Activated naive CD8-positive, alpha-beta T cell treated with anti-CD3 and anti-CD28 coated beads, Interleukin-2, amount 10 ng/mL, durations not matched to agents 7 days and 5 days (primary cell): ENCODE data around the gene ENOX2. TPM values are rescaled to one million over a fixed set of nuclear protein-coding genes. Genes with fewer than 3 reads are reported as not detected.

Source experiments
- ATAC-seq: fragments of 150-1000 bp; cut with Tn5 transposase; one replicate; pipeline ENCODE4 v1.10.0; 2021; ENCODE audit warnings: low read depth, moderate library complexity
- POLR2A ChIA-PET: fragments of 350-600 bp; sonication (Branson Sonifier 250); formaldehyde crosslinking; loops from one replicate; lab custom pipeline; 2021; ENCODE audit warnings: antibody characterized with exemption; lab: Charles Lee
- DNase-seq: peaks from one replicate; pipeline ENCODE4 v3.0.0; 2021
- H3K27ac Mint-ChIP-seq: one replicate; pipeline ENCODE4 v1.8.0; 2022; ENCODE audit warnings: mild to moderate bottlenecking, mixed read lengths
- H3K27me3 Mint-ChIP-seq: one replicate; pipeline ENCODE4 v1.8.0; 2022; ENCODE audit warnings: mild to moderate bottlenecking, moderate library complexity, mixed read lengths
- H3K36me3 Mint-ChIP-seq: one replicate; pipeline ENCODE4 v1.8.0; 2021; ENCODE audit warnings: mild to moderate bottlenecking, mixed read lengths
- H3K4me1 Mint-ChIP-seq: one replicate; pipeline ENCODE4 v1.8.0; 2021; ENCODE audit warnings: mixed read lengths
- H3K4me3 Mint-ChIP-seq: one replicate; pipeline ENCODE4 v1.8.0; 2022; ENCODE audit warnings: mild to moderate bottlenecking, moderate library complexity, mixed read lengths
- H3K9me3 Mint-ChIP-seq: one replicate; pipeline ENCODE4 v1.8.0; 2021; ENCODE audit warnings: mixed read lengths
- total RNA-seq, 2 experiments: library from RNA; stranded (reverse); gene quantifications; one replicate each; pipeline ENCODE4 v1.2.3, GENCODE V29; 2021

The ENOX2 gene
- total RNA-seq, 2 experiments from 2014 or later = 11.4 to 13.1 TPM

DNA sequence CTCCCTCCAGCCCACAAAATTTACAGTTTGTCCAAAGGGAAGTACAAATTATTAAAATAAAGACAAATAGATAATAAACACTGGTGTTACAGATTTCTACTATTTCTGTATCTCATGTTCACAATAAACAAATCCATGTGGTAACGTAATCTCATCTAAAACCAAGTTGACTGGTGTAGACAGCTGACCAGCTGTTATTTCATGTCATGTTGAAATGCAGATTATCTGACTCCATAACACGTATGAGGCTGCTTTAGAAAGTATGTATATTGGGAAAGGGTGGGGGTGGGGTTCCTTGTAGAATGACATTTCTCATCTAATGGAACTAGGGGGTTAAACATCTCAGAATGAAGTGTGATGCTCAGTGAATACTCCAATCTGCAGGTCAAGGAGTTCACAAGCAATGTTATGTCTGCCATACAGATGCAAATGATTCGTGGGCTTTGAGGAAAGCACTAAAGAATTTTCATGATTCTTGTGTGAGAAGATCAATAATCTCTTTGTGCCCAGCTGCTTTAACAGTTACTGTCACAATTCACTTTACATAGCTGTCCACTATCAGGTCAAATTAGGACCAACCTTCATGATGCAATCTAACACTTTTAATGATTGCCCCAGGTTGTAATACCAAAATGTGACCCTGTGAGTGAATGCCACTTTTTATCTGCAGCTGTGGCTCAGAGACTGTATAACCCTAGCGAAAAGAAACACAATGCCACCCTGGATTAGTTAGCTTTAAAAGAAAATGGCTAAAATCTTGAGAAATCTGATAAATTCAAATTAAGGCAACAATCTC, 114.0 kb downstream of the ENOX2 start:
- no peak for DNase-seq
- Mint-ChIP-seq H3K4me1 (no peaks in the 10 kb centered on the region), H3K27me3 (no peaks in the 10 kb centered on the region), H3K9me3 (no peaks in the 10 kb centered on the region), H3K27ac (no peak overlapping the region), H3K4me3 (no peak overlapping the region), H3K36me3 (no peaks in the 10 kb centered on the region)
- POLR2A ChIA-PET = no interaction called here
- no peak for ATAC-seq

DNA sequence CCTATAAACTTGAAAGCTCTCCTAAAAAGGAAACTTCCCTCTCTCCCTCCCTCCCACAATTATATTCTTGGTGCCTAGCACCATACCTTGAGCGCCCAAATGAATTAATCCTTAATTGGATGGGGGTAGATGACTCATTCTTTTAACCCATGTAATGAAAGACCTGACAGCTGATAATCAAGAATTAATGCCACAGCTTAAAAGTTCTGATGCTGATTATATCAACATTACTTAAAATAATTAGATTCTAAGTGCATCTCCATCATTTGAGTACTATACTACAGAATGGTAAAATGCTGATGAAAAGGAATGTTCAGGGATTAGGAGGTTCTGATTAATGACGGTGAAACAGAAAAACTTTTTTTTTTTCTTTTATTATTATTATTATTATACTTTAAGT, 117.0 kb downstream of the ENOX2 start:
- Mint-ChIP-seq H3K4me1 (no peaks in the 10 kb centered on the region), H3K27ac (no peak overlapping the region), H3K36me3 (no peaks in the 10 kb centered on the region), H3K27me3 (no peaks in the 10 kb centered on the region), H3K9me3 (no peaks in the 10 kb centered on the region), H3K4me3 (no peak overlapping the region)
- DNase-seq = no peak
- POLR2A ChIA-PET = no interaction called here
- no peak for ATAC-seq

DNA sequence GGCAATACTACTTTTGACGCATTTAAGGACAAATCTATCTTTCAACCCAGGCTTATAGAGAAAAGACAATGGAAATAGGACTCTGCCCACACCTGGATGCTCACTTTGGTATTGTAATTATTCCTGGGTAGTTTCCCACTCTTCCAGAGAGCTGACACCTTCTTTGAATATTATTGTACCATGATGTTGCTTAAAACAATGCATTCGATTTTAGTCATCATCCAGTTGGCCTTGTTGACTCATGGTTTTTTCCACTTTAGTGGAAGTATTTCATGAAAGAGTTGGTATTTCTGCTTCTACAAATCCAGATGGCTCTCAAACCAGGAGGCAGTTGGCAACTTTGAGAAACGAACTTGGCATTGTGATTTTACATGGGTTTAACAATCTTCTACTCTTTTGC, 124.2 kb downstream of the ENOX2 start:
- POLR2A ChIA-PET = no interaction called here
- Mint-ChIP-seq H3K36me3 (peaks cover 4% of the 10 kb centered on the region), H3K4me3 (no peak overlapping the region), H3K4me1 (no peaks in the 10 kb centered on the region), H3K27me3 (no peaks in the 10 kb centered on the region), H3K27ac (no peak overlapping the region), H3K9me3 (no peaks in the 10 kb centered on the region)
- DNase-seq (no peak), ATAC-seq (no peak)

DNA sequence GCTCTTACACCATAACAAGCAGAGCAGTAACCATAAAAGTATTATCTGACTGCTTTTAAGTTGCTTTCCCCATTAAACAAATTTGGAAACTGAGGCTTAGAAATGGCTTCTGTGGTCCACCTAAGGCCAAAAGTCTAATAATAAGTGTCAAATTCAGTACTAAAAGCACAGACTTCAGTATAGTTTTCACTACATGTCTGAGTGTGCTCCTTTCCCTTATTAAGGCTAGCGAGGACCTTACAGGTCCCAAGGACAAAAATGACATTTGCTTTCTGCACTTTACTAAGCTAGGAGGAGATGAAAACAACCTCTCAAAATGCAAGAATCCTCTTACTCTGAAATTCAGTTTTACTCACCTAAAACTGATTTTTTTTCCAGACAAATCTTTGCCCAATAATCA, 127.2 kb downstream of the ENOX2 start:
- DNase-seq = no peak
- Mint-ChIP-seq H3K4me1 (no peaks in the 10 kb centered on the region), H3K9me3 (no peaks in the 10 kb centered on the region), H3K36me3 (peaks cover 4% of the 10 kb centered on the region), H3K4me3 (no peak overlapping the region), H3K27ac (no peak overlapping the region), H3K27me3 (no peaks in the 10 kb centered on the region)
- no peak for ATAC-seq
- POLR2A ChIA-PET = no interaction called here

DNA sequence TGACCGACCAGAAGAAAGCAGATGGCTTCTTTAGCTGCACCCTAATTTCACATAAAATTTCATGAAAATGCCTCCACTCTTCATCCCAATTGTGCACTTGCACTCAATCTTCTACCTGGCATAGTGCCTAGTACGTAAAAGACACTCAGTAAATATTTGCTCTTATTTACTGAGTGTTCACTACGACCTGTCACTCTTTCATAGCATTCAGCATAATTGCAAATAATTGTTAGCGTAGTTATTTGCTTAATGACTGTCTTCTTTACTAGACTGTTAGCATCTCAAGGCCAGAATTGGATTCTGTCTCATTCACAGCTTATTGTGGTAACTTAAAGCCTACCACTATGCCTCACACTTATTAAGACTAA, 130.2 kb downstream of the ENOX2 start:
- Mint-ChIP-seq H3K4me1 (no peaks in the 10 kb centered on the region), H3K9me3 (no peaks in the 10 kb centered on the region), H3K27ac (no peak overlapping the region), H3K27me3 (no peaks in the 10 kb centered on the region), H3K36me3 (peaks cover 1% of the 10 kb centered on the region), H3K4me3 (no peak overlapping the region)
- DNase-seq = no peak
- POLR2A ChIA-PET = no interaction called here
- no peak for ATAC-seq

DNA sequence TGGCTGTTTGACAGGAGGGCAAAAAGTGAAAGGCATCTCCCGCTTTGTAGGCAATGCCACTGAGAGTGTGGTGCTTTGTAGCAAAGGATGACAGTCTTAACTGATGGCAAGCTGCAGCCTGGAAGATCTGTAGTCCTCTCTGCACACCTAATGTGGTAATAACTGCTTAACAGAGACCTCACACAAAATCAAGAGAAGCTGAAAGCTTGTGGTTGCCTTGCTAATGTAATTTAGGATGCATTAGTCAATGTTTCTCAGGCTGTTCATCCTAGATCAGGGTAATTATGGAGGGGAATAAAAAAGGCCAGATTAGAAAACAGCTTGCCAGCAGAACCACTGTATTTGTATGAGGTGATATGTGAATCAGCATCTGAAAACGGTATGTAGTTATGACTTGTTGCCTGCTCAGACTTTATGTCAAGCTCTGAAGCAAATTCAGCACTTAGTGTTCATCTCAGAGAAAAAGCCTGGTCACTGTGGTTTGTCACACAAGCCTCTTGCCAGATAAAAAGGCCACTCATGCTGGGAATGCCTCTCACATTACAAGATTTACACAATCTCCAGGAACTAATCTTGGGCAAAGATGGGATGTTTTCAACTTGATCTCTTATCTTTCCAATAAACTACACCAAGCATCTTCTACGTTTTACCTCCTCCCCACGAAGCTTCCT, 130.8 kb downstream of the ENOX2 start:
- no peaks in the 10 kb centered on the region for H3K27me3 Mint-ChIP-seq
- DNase-seq (no peak), ATAC-seq (no peak)
- H3K27ac Mint-ChIP-seq = no peak overlapping the region
- H3K4me1 Mint-ChIP-seq = no peaks in the 10 kb centered on the region
- H3K9me3 Mint-ChIP-seq = no peaks in the 10 kb centered on the region
- POLR2A ChIA-PET = no interaction called here
- no peak overlapping the region for H3K4me3 Mint-ChIP-seq
- peaks cover 1% of the 10 kb centered on the region for H3K36me3 Mint-ChIP-seq

DNA sequence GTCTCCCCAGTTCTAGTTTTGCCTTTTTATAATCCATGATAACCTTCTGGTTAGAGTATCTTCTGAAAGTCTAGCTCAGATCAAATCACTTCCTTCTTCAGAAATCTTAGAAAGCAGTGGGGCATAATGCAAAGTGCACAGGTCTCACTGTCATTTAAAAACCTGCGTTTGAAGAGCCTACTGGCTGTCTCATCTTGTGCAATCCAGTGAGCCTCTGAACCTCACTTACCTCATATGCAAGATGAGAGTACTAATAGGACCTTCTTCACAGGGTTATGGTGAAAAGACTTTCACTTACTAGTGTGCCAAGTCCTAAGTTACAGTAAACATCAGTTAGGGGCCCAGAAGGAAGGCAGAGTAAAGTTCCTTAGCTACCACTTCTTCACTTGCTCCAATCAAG, 131.4 kb downstream of the ENOX2 start:
- Mint-ChIP-seq H3K27me3 (no peaks in the 10 kb centered on the region), H3K4me3 (no peak overlapping the region), H3K36me3 (peaks cover 1% of the 10 kb centered on the region), H3K9me3 (no peaks in the 10 kb centered on the region), H3K27ac (no peak overlapping the region), H3K4me1 (no peaks in the 10 kb centered on the region)
- DNase-seq = no peak
- no peak for ATAC-seq
- POLR2A ChIA-PET = no interaction called here

DNA sequence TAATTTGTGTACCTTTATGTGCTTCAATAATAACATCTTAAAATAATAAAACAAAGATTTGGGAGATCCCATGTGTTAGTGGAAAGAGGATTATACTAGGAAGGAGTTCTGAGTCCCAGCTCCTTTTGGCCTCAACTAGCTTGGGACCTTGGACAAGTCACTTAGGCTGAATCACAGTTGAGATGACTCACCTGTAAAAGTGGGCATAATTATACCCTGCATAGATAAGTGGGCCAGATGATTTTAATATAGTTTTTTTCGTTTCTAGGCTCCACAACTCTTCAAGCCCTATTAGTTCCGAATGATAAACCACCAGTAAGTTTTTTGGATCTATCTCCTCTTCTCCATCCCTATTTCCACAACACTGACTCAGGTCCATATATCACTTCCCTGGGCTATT, 131.8 kb downstream of the ENOX2 start:
- Mint-ChIP-seq H3K4me3 (no peak overlapping the region), H3K9me3 (no peaks in the 10 kb centered on the region), H3K4me1 (no peaks in the 10 kb centered on the region), H3K27ac (no peak overlapping the region), H3K36me3 (peaks cover 1% of the 10 kb centered on the region), H3K27me3 (no peaks in the 10 kb centered on the region)
- DNase-seq (no peak), ATAC-seq (no peak)
- POLR2A ChIA-PET = no interaction called here

DNA sequence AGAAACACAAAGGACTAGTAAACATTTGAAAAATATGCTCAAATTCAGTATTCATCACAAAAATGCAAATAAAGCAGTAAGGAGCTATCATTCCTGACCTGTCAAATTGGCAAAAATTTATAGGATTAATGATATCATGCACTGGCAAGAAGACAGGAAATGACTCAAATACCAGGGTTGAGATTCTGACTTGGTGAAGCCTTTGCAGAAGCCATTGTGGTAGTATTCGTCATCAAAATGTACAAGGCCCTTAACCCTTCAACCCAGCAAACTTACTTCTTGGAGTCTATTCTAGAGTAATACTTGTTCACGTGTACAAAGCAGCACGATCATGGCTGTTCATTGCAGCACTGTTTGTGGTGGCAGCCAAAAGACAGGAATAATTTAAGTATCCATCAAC, 132.4 kb downstream of the ENOX2 start:
- Mint-ChIP-seq H3K4me1 (no peaks in the 10 kb centered on the region), H3K9me3 (no peaks in the 10 kb centered on the region), H3K27ac (no peak overlapping the region), H3K36me3 (no peaks in the 10 kb centered on the region), H3K27me3 (no peaks in the 10 kb centered on the region), H3K4me3 (no peak overlapping the region)
- no peak for DNase-seq
- POLR2A ChIA-PET = no interaction called here
- no peak for ATAC-seq

DNA sequence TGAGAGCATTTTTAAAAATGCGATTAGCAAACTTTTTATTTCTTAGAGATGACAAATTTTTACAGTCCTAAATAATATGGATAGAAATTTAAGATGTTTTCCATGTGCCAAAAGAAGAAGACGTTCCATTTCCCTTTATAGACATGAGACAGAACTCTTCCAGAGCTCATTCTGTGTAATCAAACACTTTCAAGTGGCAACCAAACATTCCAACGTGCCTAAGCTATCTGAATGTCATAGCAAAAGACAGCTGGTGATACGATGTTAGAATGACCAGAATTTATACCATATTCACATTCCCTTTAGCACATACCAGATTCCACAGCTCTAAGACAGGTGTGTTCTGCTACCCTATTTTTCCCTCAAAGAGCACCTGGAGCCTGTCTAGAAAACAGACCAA, 133.2 kb downstream of the ENOX2 start:
- no peak overlapping the region for H3K4me3 Mint-ChIP-seq
- no peaks in the 10 kb centered on the region for H3K4me1 Mint-ChIP-seq
- H3K9me3 Mint-ChIP-seq = no peaks in the 10 kb centered on the region
- ATAC-seq (no peak), DNase-seq (no peak)
- H3K36me3 Mint-ChIP-seq = no peaks in the 10 kb centered on the region
- H3K27ac Mint-ChIP-seq = no peak overlapping the region
- POLR2A ChIA-PET = no interaction called here
- no peaks in the 10 kb centered on the region for H3K27me3 Mint-ChIP-seq

DNA sequence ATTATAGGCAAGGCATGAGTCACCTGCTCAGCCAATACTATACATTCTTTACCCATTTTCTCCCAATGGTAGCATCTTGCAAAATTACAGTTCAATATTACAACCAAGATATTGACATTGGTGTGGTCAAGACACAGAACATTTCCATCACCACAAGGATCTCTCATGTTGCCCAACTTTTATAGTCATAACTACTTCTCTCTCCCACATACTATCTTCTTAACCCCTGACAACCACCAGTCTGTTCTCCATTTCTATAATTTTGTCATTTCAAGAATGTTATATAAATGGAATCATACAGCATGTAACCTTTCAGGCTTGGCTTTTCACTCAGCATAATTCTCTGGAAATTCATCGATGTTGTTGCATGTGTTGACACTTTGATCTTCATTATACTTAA, 144.9 kb downstream of the ENOX2 start:
- Mint-ChIP-seq H3K4me1 (no peaks in the 10 kb centered on the region), H3K27ac (no peak overlapping the region), H3K36me3 (peaks cover 3% of the 10 kb centered on the region), H3K27me3 (no peaks in the 10 kb centered on the region), H3K9me3 (no peaks in the 10 kb centered on the region), H3K4me3 (no peak overlapping the region)
- ATAC-seq (no peak), DNase-seq (no peak)
- POLR2A ChIA-PET = no interaction called here

DNA sequence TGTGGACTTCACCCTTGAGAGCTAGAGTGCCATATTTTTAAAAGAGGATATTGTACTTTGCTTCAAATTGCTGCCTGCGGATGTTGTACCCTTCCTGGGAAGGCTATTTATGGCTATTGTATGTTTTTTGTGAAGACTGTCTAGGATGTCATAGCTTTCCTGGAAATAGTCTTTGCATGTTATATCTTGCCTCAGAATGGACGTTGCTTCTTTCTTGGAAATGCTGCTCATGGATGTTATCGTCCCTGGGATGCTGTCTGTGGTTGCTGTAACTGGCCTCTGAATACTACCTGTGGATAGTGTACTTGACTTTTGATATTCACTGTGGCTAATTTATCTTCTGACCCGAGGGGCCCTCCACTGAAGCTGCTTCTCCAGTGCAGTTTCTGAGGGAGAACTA, 146.8 kb downstream of the ENOX2 start:
- Mint-ChIP-seq H3K27ac (no peak overlapping the region), H3K9me3 (no peaks in the 10 kb centered on the region), H3K4me1 (no peaks in the 10 kb centered on the region), H3K36me3 (peaks cover 1% of the 10 kb centered on the region), H3K4me3 (no peak overlapping the region), H3K27me3 (no peaks in the 10 kb centered on the region)
- ATAC-seq (no peak), DNase-seq (no peak)
- POLR2A ChIA-PET = no interaction called here

DNA sequence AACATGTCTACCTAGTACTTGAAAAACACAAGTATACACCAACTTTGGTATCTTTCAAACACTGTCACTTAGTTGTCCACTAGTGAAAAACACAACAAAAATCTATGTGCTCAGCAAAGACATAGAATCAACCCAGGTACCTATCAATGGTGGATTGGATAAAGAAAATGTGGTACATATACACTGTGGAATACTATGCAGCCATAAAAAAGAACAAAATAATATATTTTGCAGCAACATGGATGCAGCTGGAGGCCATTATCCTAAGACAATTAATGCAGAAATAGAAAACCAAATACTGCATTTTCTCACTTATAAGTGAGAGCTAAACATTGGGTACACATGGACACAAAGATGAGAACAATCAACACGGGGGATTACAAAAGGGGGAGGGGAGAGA, 148.7 kb downstream of the ENOX2 start:
- Mint-ChIP-seq H3K4me1 (no peaks in the 10 kb centered on the region), H3K9me3 (no peaks in the 10 kb centered on the region), H3K27me3 (no peaks in the 10 kb centered on the region), H3K36me3 (peaks cover 1% of the 10 kb centered on the region), H3K27ac (no peak overlapping the region), H3K4me3 (no peak overlapping the region)
- ATAC-seq (no peak), DNase-seq (no peak)
- POLR2A ChIA-PET = no interaction called here

DNA sequence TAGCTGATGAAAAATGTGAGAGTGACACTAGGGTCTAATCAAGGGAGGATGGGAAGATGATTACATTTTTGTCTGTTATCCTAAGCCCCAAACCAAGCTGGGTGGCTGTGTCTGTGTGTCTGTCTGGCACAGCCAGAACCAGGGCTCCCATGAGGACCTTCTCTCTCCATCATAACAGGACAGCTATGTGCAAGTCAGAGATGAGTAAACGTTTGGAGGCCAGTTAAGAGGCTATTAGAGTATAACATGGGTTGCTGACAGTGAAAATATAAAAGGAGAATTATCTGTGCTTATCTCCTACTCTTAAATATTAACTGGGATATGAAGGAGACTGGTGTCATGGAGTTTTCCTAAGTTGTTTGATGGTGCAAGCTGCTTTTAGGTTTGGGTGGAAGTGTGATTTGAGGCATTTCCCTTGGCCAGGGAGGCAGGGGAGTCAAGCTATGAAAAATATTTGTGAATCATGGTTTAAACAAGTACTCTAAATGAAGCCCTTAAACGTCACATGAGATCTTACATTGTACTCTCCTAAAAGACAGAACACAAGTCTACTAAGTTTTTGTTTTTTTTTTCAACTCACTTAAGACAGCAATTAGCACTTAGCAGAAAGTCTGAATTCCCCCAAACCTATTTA, 156.2 kb downstream of the ENOX2 start:
- no peak overlapping the region for H3K4me3 Mint-ChIP-seq
- H3K4me1 Mint-ChIP-seq = no peaks in the 10 kb centered on the region
- no peak overlapping the region for H3K27ac Mint-ChIP-seq
- DNase-seq = no peak
- POLR2A ChIA-PET = no interaction called here
- no peaks in the 10 kb centered on the region for H3K27me3 Mint-ChIP-seq
- no peaks in the 10 kb centered on the region for H3K9me3 Mint-ChIP-seq
- no peak for ATAC-seq
- no peaks in the 10 kb centered on the region for H3K36me3 Mint-ChIP-seq
